ENCODE results near the gene TMCO1. TPM values are rescaled to one million over a fixed set of nuclear protein-coding genes. Genes with fewer than 3 reads are reported as not detected.
A peak's percentile ranks its signal among the peaks of the same experiment; 100 is the strongest.
"Not testable (repeated sequence)": the region's sequence is repeated elsewhere in the genome, so short reads cannot be mapped to it uniquely, and the experiment has no call there.

TMCO1 gene
- polyA plus RNA-seq, 1 experiment: 200 TPM

GRCh38 chr1:165726169-165726568, 42.5 kb downstream of the TMCO1 start:
- H3K9me3 ChIP-seq (ENCODE audit: control insufficient read depth, insufficient read depth, low read length): no peaks in the 10 kb centered on the region
- no peaks in the 10 kb centered on the region for H3K27me3 ChIP-seq (ENCODE audit: control insufficient read depth, insufficient read depth, low read length)
- TF ChIP-seq CTCF (IDR thresholded peaks at IDR 0.05; ENCODE audit: low read depth, low read length): no peak
- H3K27ac ChIP-seq (ENCODE audit: low read depth, low read length): no peak overlapping the region
- ChIA-PET CTCF (interaction anchor here (0.8 to 3.6 kb wide), 3 partner anchors 188 to 202 kb away, joined by 3 to 15 read pairs (median 3); no protein-coding TSS in a partner anchor), POLR2A (no interaction called here)
- H3K4me3 ChIP-seq (ENCODE audit: low read depth, low read length): no peak overlapping the region
- DNase-seq (ENCODE audit: low read depth, low spot score): no peak

- no peak overlapping the region for H3K4me3 ChIP-seq (ENCODE audit: low read depth, low read length)
- POLR2A ChIA-PET: no interaction called here
- peak; percentile 95 for TF ChIP-seq CTCF (IDR thresholded peaks at IDR 0.05; ENCODE audit: low read depth, low read length)
- no peaks in the 10 kb centered on the region for H3K9me3 ChIP-seq (ENCODE audit: control insufficient read depth, insufficient read depth, low read length)
- no peaks in the 10 kb centered on the region for H3K27me3 ChIP-seq (ENCODE audit: control insufficient read depth, insufficient read depth, low read length)
- peak; percentile 33 for DNase-seq (ENCODE audit: low read depth, low spot score)
- CTCF ChIA-PET: interaction anchor here (0.7 to 2.8 kb wide), 11 partner anchors 10 to 761 kb away, joined by 3 to 37 read pairs (median 4); no protein-coding TSS in a partner anchor
- H3K27ac ChIP-seq (ENCODE audit: low read depth, low read length): no peak overlapping the region
These were observed 50.7 kb downstream of the TMCO1 start for GRCh38 chr1:165717918-165718515.

- H3K27ac ChIP-seq (ENCODE audit: low read depth, low read length); H3K4me3 ChIP-seq (ENCODE audit: low read depth, low read length); H3K9me3 ChIP-seq (ENCODE audit: control insufficient read depth, insufficient read depth, low read length); H3K27me3 ChIP-seq (ENCODE audit: control insufficient read depth, insufficient read depth, low read length); POLR2A ChIA-PET; DNase-seq (ENCODE audit: low read depth, low spot score): not testable (repeated sequence)
- CTCF ChIA-PET: interaction anchor here (1.0 to 2.8 kb wide), 3 partner anchors 198 to 216 kb away, joined by 3 to 37 read pairs (median 3); no protein-coding TSS in a partner anchor
These were observed 52.2 kb downstream of the TMCO1 start for GRCh38 chr1:165716265-165717051.

GRCh38 chr1:165712764-165713163, 55.9 kb downstream of the TMCO1 start:
- no peak for TF ChIP-seq CTCF (IDR thresholded peaks at IDR 0.05; ENCODE audit: low read depth, low read length)
- ChIA-PET POLR2A (no interaction called here), CTCF (interaction anchor here (1.5 kb wide), 1 partner anchor 201 kb away, joined by 8 read pairs; no protein-coding TSS in a partner anchor)
- Histone ChIP-seq H3K4me3 (ENCODE audit: low read depth, low read length) (no peak overlapping the region), H3K27ac (ENCODE audit: low read depth, low read length) (no peak overlapping the region), H3K27me3 (ENCODE audit: control insufficient read depth, insufficient read depth, low read length) (peaks cover 4% of the 10 kb centered on the region), H3K9me3 (ENCODE audit: control insufficient read depth, insufficient read depth, low read length) (no peaks in the 10 kb centered on the region)
- no peak for DNase-seq (ENCODE audit: low read depth, low spot score)

GRCh38 chr1:165707984-165708706, 60.5 kb downstream of the TMCO1 start:
- H3K4me3 ChIP-seq (ENCODE audit: low read depth, low read length): no peak overlapping the region
- ChIA-PET CTCF (interaction anchor here (1.0 to 1.3 kb wide), 4 partner anchors 10 to 220 kb away, joined by 3 to 4 read pairs (median 4); no protein-coding TSS in a partner anchor), POLR2A (no interaction called here)
- H3K27me3 ChIP-seq (ENCODE audit: control insufficient read depth, insufficient read depth, low read length): peaks cover 4% of the 10 kb centered on the region
- TF ChIP-seq CTCF (IDR thresholded peaks at IDR 0.05; ENCODE audit: low read depth, low read length): no peak
- DNase-seq (ENCODE audit: low read depth, low spot score): no peak
- no peak overlapping the region for H3K27ac ChIP-seq (ENCODE audit: low read depth, low read length)
- no peaks in the 10 kb centered on the region for H3K9me3 ChIP-seq (ENCODE audit: control insufficient read depth, insufficient read depth, low read length)

All from AG04450 (cell line).